AG09309 (cell line): ENCODE measurements around the gene MIA2.
"Not testable (repeated sequence)": the region's sequence is repeated elsewhere in the genome, so short reads cannot be mapped to it uniquely, and the experiment has no call there.

ENCODE experiments used
- DNase-seq: peaks from one replicate; pipeline ENCODE4 v3.0.0-alpha.2; 2010; ENCODE audit warnings: low read depth
- H3K4me3 ChIP-seq: 2 replicates; pipeline ENCODE4 v1.5.1; 2011; ENCODE audit warnings: mild to moderate bottlenecking, low read depth, low read length, moderate library complexity; ENCODE audit not compliant: control insufficient read depth
- CTCF ChIP-seq: IDR thresholded peaks from 2 replicates; pipeline ENCODE4 v1.5.1; 2011; ENCODE audit warnings: mild to moderate bottlenecking, low read depth, low read length, inconsistent platforms; ENCODE audit not compliant: insufficient read depth, control insufficient read depth; ENCODE audit errors: missing control alignments

Gene MIA2

GRCh38 chr14:39293629-39294028 is 59.9 kb downstream of the MIA2 start:
- no peak for TF ChIP-seq CTCF
- no peak overlapping the region for H3K4me3 ChIP-seq
- no peak for DNase-seq

GRCh38 chr14:39300389-39300788 is 66.7 kb downstream of the MIA2 start:
- not testable (repeated sequence) for DNase-seq, H3K4me3 ChIP-seq

- TF ChIP-seq CTCF, result no peak
- DNase-seq, result no peak
Observed at GRCh38 chr14:39302124-39302810, 68.6 kb downstream of the MIA2 start.

GRCh38 chr14:39303115-39303514 is 69.4 kb downstream of the MIA2 start:
- no peak for TF ChIP-seq CTCF

More at GRCh38 chr14:39302124-39302810, 68.6 kb downstream of the MIA2 start:
- no peak overlapping the region for H3K4me3 ChIP-seq

GRCh38 chr14:39307815-39308214 is 74.1 kb downstream of the MIA2 start:
- no peak for TF ChIP-seq CTCF
- no peak for DNase-seq
- no peak overlapping the region for H3K4me3 ChIP-seq

More at GRCh38 chr14:39303115-39303514, 69.4 kb downstream of the MIA2 start:
- H3K4me3 ChIP-seq, result no peak overlapping the region
- DNase-seq, result no peak

GRCh38 chr14:39310051-39310450 is 76.3 kb downstream of the MIA2 start:
- no peak overlapping the region for H3K4me3 ChIP-seq
- TF ChIP-seq CTCF, result no peak
- no peak for DNase-seq

GRCh38 chr14:39315859-39316444 is 82.2 kb downstream of the MIA2 start:
- DNase-seq, result no peak
- no peak for TF ChIP-seq CTCF
- no peak overlapping the region for H3K4me3 ChIP-seq
